Activated T-helper 2 cell treated with anti-CD3 and anti-CD28 coated beads, Interferon-gamma antibody, Interleukin-2, Interleukin-4, amounts not matched to agents 10 μg/mL and 5 μg/mL and 100 μg/mL, durations not matched to agents 14 hours and 24 hours and 36 hours (primary cell): ENCODE data around the gene PRODH2. TPM values are rescaled to one million over a fixed set of nuclear protein-coding genes. Genes with fewer than 3 reads are reported as not detected.

Source experiments
- DNase-seq: peaks from one replicate; pipeline ENCODE4 v3.0.0; 2021; ENCODE audit warnings: low spot score
- H3K27ac Mint-ChIP-seq: one replicate; pipeline ENCODE4 v1.8.0; 2021; ENCODE audit warnings: mixed read lengths
- H3K27me3 Mint-ChIP-seq: one replicate; pipeline ENCODE4 v1.8.0; 2021; ENCODE audit warnings: low read depth, mixed read lengths
- H3K36me3 Mint-ChIP-seq: one replicate; pipeline ENCODE4 v1.8.0; 2021; ENCODE audit warnings: low read depth, mixed read lengths
- H3K4me1 Mint-ChIP-seq: one replicate; pipeline ENCODE4 v1.8.0; 2021; ENCODE audit warnings: low read depth, mixed read lengths
- H3K4me3 Mint-ChIP-seq: one replicate; pipeline ENCODE4 v1.8.0; 2021; ENCODE audit warnings: low read depth, mild to moderate bottlenecking, moderate library complexity, mixed read lengths
- H3K9me3 Mint-ChIP-seq: one replicate; pipeline ENCODE4 v1.8.0; 2021; ENCODE audit warnings: mixed read lengths
- intact Hi-C: fragments of 100-400 bp; cut with micrococcal nuclease; formaldehyde crosslinking; loops from one replicate; pipeline ENCODE4 v1.15.1; 2023
- total RNA-seq: library from RNA; stranded (reverse); gene quantifications from 2 replicates; pipeline ENCODE4 v1.2.3, GENCODE V29; 2022

PRODH2 gene
- total RNA-seq, 1 donor from 2014 or later, result not detected

DNA sequence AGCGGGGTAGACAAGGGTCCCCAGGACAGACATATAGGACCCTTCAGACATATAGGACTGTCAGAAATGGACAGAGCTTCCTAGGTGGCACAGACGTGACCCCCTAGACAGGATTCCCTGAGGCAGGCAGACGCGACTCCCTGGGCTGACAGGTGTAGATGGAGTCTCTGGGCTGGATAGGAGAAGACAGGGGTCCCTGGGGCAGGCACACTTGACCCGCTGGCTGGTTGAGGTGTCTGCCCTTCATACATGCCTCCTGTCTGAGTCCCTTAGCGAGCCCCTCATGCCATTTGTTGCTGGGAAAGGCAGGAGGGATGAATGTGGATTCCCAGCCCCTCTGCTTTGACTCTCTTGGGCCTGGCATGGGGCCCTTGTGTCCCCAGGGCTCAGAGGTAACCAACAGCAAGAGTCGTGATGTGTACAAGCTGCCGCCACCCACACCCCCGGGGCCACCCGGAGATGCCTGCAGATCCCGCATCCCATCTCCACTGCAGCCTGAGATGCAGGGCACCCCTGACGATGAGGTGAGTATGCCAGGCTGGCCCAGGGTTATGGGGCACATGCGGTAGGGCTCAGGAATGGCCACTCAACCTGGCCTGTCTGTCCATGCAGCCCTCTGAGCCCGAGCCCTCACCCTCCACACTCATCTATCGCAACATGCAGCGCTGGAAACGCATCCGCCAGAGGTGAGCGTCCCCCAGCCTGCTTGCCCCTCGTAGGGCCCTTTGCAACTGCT lies 58.8 kb downstream of the PRODH2 start:
- H3K9me3 Mint-ChIP-seq, result no peaks in the 10 kb centered on the region
- no peak overlapping the region for H3K4me3 Mint-ChIP-seq
- peaks cover 22% of the 10 kb centered on the region for H3K36me3 Mint-ChIP-seq
- peaks cover 18% of the 10 kb centered on the region for H3K4me1 Mint-ChIP-seq
- H3K27ac Mint-ChIP-seq, result no peak overlapping the region
- intact Hi-C loops, result no loop called here
- H3K27me3 Mint-ChIP-seq, result no peaks in the 10 kb centered on the region
- no peak for DNase-seq

- H3K4me3 Mint-ChIP-seq, result no peak overlapping the region
- intact Hi-C loops, result no loop called here
Measured at GRCh38 chr19:35752746-35753350, 59.8 kb downstream of the PRODH2 start.

GRCh38 chr19:35751839-35752745 lies 60.6 kb downstream of the PRODH2 start:
- peaks cover 26% of the 10 kb centered on the region for H3K36me3 Mint-ChIP-seq
- intact Hi-C loops, result no loop called here
- DNase-seq, result no peak
- H3K27me3 Mint-ChIP-seq, result no peaks in the 10 kb centered on the region
- H3K4me1 Mint-ChIP-seq, result peaks cover 26% of the 10 kb centered on the region
- no peak overlapping the region for H3K4me3 Mint-ChIP-seq
- no peak overlapping the region for H3K27ac Mint-ChIP-seq
- no peaks in the 10 kb centered on the region for H3K9me3 Mint-ChIP-seq

More at GRCh38 chr19:35752746-35753350, 59.8 kb downstream of the PRODH2 start:
- DNase-seq, result no peak
- Mint-ChIP-seq H3K27me3 (no peaks in the 10 kb centered on the region), H3K27ac (no peak overlapping the region), H3K4me1 (peaks cover 23% of the 10 kb centered on the region), H3K36me3 (peaks cover 25% of the 10 kb centered on the region), H3K9me3 (no peaks in the 10 kb centered on the region)

GRCh38 chr19:35750167-35750566 lies 62.5 kb downstream of the PRODH2 start:
- intact Hi-C loops, result no loop called here
- Mint-ChIP-seq H3K27me3 (no peaks in the 10 kb centered on the region), H3K9me3 (no peaks in the 10 kb centered on the region)

More at GRCh38 chr19:35750167-35750566, 62.5 kb downstream of the PRODH2 start:
- DNase-seq, result no peak
- H3K4me1 Mint-ChIP-seq, result peaks cover 27% of the 10 kb centered on the region
- no peak overlapping the region for H3K27ac Mint-ChIP-seq
- H3K4me3 Mint-ChIP-seq, result peak overlapping the region; percentile 41
- peaks cover 19% of the 10 kb centered on the region for H3K36me3 Mint-ChIP-seq

Other genes with a start within 250 kb of the PRODH2 start
- not detected in 2 replicates for gene ATP4A, start 249.2 kb downstream of the PRODH2 start, total RNA-seq
- not detected in 2 replicates for gene PMIS2, start 226.7 kb downstream of the PRODH2 start, total RNA-seq
- gene HAUS5, start 200.1 kb downstream of the PRODH2 start, total RNA-seq, result 42.5 and 43.1 TPM in 2 replicates
- 101 and 102 TPM in 2 replicates for gene RBM42, start 183.8 kb downstream of the PRODH2 start, total RNA-seq
- gene ETV2, start 171.1 kb downstream of the PRODH2 start, total RNA-seq, result 1.0 and 1.6 TPM in 2 replicates
- gene COX6B1, start 164.5 kb downstream of the PRODH2 start, total RNA-seq, result 431 and 461 TPM in 2 replicates
- gene UPK1A, start 146.3 kb downstream of the PRODH2 start, total RNA-seq, result 0.59 and 1.2 TPM in 2 replicates
- 231 and 234 TPM in 2 replicates for gene ZBTB32, start 108.3 kb downstream of the PRODH2 start, total RNA-seq
- gene KMT2B, start 94.8 kb downstream of the PRODH2 start, total RNA-seq, result 58.4 and 63.3 TPM in 2 replicates
- 136 and 138 TPM in 2 replicates for gene IGFLR1, start 70.4 kb downstream of the PRODH2 start, total RNA-seq
- gene U2AF1L4, start 67.4 kb downstream of the PRODH2 start, total RNA-seq, result 27.4 and 30.8 TPM in 2 replicates
- 45.1 and 46.9 TPM in 2 replicates for gene PSENEN, start 67.2 kb downstream of the PRODH2 start, total RNA-seq
- 9.9 and 10.0 TPM in 2 replicates for gene LIN37, start 64.3 kb downstream of the PRODH2 start, total RNA-seq
- gene HSPB6, start 55.8 kb downstream of the PRODH2 start, total RNA-seq, result 0.14 and 0.21 TPM in 2 replicates
- gene PROSER3, start 54.7 kb downstream of the PRODH2 start, total RNA-seq, result 40.1 and 41.2 TPM in 2 replicates
- 29.1 and 33.0 TPM in 2 replicates for gene ARHGAP33, start 37.3 kb downstream of the PRODH2 start, total RNA-seq
- 0.05 TPM in 1 of 2 replicates, not detected in the other for gene NPHS1, start 39.7 kb upstream of the PRODH2 start, total RNA-seq
- 0.18 and 0.39 TPM in 2 replicates for gene KIRREL2, start 44.1 kb upstream of the PRODH2 start, total RNA-seq
- gene APLP1, start 55.7 kb upstream of the PRODH2 start, total RNA-seq, result 1.2 and 1.4 TPM in 2 replicates
- gene NFKBID, start 87.7 kb upstream of the PRODH2 start, total RNA-seq, result 109 and 117 TPM in 2 replicates
- 53.9 and 57.2 TPM in 2 replicates for gene HCST, start 89.7 kb upstream of the PRODH2 start, total RNA-seq
- gene TYROBP, start 95.5 kb upstream of the PRODH2 start, total RNA-seq, result 0.39 TPM in 1 of 2 replicates, not detected in the other
- gene LRFN3, start 123.5 kb upstream of the PRODH2 start, total RNA-seq, result 10.7 and 10.8 TPM in 2 replicates
- gene SDHAF1, start 182.3 kb upstream of the PRODH2 start, total RNA-seq, result 20.0 and 20.8 TPM in 2 replicates
- 1.9 and 2.6 TPM in 2 replicates for gene SYNE4, start 196.0 kb upstream of the PRODH2 start, total RNA-seq
- 49.9 and 54.3 TPM in 2 replicates for gene ALKBH6, start 201.4 kb upstream of the PRODH2 start, total RNA-seq
- gene CLIP3, start 220.0 kb upstream of the PRODH2 start, total RNA-seq, result 1.9 and 2.4 TPM in 2 replicates
- 1.8 and 2.2 TPM in 2 replicates for gene THAP8, start 241.4 kb upstream of the PRODH2 start, total RNA-seq
- gene WDR62, start 242.1 kb upstream of the PRODH2 start, total RNA-seq, result 22.3 and 22.5 TPM in 2 replicates